ENCODE results near the gene CFAP410.

DNA sequence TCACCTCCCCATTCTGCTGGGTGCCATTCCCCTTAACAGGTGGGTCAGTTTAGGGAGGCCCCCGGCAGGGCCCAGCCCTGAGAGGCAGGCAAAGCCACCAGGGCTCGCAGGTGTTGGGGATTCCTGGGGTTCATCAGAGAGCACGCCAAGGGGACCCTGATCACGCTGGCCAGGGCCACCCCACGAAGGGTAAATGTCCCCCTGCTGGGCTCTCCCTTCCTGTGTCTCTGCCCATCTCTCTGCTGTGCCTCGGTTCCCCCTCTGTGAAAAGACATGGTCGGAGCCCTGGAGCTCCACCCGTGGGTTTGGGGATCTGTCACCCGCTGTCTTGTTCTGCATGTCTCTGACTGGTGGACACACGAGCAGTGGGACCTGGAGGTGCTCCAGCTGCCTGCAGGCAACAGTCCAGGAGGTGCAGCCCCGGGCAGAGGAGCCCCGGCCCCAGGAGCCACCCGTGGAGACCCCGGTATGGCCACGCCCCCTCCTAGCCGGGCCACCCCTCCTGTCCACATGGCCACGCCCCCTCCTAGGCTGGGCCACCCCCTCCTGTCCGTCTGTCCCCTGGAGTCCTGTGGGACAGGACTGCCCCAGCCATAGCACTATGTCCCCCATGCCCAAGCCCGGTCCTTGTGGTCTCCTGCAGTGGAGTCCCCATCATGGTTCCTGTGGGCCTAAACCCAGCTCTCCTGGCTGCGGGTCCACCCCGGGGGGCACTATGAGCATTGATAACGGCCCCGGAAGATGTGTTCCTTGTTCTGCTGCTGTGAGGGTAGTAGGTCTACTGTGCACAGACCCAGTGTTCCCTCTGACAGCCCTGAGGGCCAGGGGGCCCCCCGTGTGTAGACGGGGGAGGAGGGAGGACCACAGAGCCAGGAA is 47.0 kb downstream of the CFAP410 start:
- TF ChIP-seq POLR2A (IDR thresholded peaks at IDR 0.05; ENCODE audit: low read depth, low read length) (no peak), TAF1 (IDR thresholded peaks at IDR 0.05; ENCODE audit: borderline replicate concordance, low read depth, low read length) (no peak), POLR2AphosphoS5 (IDR thresholded peaks at IDR 0.05; ENCODE audit: low read depth, low read length) (no peak)
